GM21515 (cell line): Measurements from ENCODE around the gene NEK1.
A peak's percentile ranks its signal among the peaks of the same experiment; 100 is the strongest.

Experiments used
- ATAC-seq: cut with Tn5 transposase; IDR thresholded peaks from one replicate; pipeline ENCODE4 v1.9.1; 2021; ENCODE audit not compliant: unreplicated experiment

The NEK1 gene

DNA sequence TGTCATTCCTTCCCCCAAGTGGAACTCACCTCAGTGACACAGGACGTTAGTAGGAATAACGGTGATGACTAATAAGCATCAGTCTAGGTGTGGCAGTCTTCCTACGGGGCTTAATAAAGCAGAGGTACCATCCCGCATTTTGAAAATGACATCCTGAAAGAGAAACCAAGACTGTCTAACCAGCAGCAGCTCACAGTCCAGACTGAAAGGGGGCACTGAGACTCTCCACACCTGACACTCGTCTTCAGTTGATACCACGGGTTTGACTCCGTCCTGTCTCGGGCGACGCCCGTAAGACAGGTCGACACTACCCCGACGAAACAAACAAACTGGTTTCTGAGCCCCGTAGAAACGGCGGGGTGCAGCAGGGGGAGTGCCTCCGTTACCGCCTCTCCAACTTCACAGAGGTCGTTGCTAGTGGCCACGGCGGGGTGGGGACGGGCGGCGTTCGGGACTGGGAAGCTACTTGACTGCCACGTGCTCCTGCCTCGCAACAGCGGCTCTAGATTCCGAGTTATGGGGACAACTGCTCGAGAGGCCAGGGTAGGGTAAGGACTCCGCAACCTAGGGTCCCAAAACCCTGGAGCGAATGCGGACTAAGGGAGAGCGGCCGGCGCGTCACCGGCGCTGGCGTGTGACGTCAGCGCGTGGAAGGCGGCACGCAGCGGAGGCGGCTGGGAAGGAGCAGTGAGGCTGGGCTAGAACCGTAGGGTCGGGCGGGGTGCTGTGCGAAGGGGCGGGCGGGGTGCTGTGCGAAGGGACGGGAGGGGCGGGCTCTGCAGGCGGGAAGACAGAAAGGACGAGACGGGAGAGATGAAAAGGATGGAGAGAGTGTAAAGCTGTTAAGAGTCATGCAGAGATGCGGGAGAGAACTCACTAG lies at the start of gene NEK1:
Gene NEK1 (minus strand): TSS at position 593 of the 880 bp plus-strand sequence. CDS start 9,953 bp downstream, outside the sequence.
- ATAC-seq: peak; percentile 94

GRCh38 chr4:169661761-169662160 lies 49.4 kb upstream of the NEK1 start:
- ATAC-seq: no peak

- ATAC-seq: no peak
These were observed 48.5 kb upstream of the NEK1 start for GRCh38 chr4:169660929-169661328.

DNA sequence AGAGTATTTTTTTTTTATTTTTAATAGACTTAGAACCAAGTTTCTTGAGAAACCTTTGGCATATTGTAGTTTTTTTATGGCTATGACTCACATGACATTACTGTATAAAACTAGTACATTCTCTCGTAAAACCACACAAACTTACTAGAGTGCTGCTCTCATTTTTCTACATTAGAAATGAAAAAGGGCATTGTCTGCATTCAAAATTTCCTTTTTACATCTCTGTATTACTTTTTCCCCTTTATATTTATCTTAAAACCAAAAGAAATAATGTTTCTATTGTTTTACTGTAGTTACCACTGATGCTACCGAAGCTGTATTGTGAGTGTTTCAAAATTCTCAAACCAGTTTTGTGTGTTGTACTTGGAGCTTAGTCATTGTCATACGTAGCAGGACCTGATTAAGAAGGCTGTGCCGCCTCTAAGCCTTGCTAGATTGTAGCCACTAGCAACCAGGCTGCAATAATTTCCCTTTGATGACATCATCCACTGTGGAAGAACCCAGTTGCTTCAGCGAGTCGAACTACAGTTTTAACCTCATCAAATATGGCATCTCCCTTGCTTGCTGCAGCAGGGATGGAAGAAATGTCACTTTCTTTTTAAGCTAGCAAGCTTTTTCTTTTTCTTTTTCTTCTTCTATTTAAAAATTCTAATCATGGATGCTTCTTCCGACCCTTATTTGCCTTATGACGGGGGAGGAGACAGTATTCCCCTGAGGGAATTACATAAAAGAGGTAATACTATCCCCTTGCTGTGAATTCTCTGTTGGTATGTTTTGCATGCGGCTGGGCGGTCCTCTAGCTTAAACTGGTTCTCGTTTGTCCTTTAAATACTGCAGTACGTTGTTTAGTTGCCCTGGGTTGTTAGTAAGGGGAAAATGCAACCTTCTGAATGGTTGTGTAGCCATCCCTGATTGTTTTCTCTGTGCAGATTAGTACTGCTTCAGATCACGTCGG lies 47.6 kb upstream of the NEK1 start:
- peak; percentile 94 for ATAC-seq

DNA sequence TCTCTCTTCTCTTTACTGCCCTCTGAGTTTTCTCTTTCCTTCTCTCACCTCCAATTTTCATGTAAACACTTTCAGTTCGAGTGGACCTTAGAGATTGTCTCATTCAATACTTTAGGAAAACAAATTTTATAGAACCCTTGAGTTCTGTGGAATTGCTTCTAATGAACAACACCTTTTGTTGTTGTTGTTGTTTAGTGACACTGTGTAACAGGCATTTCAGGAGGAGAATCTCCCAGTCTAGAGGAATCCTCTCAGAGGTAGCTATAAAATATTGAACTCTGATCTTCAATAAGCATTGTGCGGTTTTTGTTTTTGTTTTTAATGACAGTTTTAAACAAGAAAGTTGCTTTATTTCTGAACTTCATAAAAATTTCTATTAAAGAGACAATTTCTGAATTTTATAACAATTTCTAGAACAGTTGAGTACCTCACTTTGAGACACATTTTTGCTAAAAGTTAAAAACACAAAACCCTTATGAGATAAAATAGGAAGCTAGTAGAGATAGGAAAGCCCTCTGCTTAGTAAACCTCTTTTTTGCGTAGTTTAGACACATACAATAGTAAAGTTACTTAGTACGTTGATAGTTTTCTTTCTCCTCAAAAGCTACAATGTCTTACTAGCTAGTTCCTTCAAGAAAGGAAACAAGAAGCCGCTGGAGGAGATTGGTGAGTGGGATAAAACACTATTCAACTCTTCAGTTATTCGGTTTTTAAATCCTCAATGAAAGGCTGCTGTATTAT lies 46.8 kb upstream of the NEK1 start:
- ATAC-seq: no peak

DNA sequence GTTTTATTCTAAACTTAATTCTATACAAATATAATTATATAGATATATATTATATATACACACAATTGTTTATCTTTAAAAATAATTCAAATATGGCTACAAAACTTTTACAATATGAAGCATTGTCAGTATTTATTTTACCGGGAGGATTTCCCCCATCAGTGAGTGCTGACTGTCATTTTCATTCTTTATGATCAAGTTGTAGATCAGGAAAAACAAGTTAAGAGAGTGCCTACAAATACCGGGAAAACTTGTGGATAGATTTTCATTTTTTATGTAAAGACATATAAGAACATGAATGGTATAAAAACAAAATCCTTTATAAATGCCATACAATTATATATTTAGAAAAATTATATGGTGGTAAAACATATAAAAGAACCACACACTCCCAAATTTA lies 45.8 kb upstream of the NEK1 start:
- ATAC-seq: no peak

DNA sequence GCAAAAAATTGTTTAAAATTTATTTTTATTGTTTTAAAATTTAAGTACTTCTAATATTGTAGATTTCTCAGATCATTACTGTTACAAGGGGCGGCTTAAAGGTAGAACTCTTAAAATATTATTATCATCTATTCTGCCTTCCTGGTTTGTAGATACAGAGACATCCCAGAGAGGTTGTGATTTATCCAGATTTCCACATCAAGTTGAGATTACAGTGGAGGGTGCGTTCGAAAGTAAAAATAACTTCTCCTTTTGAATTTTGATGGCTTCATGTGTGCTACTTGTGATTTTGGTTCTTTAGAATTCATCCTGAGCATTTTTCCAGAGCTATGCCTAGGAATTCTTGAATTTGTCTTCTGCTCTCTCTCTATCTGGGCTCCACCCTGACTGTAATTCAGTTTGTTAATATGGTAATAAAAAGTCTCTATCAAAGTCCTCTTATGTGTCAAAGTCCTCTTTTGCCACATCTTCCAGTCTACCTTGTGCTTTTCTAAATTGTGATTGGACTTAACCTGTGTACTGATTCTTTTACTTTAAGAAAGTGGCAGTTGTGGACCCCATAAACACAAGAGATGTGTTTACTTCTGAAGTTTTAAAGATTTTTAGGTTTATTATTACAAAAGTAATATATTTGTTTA lies 45.2 kb upstream of the NEK1 start:
- no peak for ATAC-seq

DNA sequence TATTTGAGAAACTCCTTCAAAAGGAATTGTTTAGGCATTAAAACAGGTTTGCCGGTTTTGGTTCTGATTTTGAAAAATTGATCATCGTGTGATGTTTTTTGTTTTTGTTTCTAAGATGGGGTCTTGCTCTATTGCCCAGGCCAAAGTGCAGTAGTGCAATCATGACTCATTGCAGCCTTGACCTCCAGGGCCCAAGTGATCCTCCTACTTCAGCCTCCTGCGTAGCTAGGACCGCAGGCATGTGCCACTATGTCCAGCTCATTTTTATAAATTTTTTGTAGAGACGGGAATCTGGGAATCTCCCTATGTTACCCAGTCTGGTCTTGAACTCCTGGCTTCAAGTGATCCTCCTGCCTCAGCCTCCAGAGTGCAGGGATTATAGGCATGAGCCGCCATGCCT lies 43.0 kb upstream of the NEK1 start:
- ATAC-seq: no peak

DNA sequence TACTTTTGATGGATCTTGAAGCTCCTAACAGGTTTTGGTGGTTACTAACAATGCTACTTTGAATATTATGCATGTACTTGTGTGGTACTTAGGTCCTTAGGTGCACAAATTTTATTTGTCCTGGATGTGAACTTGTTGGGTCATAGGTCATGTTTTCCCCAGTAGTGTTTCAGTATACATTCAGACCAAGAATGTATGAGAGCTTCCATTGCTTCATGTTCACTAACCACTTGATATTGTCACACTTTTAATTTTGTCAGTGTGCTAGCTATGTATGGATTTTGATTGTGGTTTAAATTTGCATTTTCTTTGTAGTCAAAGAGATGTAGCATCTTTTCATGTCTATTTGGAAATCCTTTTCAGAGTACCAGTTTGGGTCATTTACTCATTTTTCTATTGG lies 40.2 kb upstream of the NEK1 start:
- no peak for ATAC-seq

- no peak for ATAC-seq
These were observed 38.0 kb upstream of the NEK1 start for GRCh38 chr4:169650227-169650936.

DNA sequence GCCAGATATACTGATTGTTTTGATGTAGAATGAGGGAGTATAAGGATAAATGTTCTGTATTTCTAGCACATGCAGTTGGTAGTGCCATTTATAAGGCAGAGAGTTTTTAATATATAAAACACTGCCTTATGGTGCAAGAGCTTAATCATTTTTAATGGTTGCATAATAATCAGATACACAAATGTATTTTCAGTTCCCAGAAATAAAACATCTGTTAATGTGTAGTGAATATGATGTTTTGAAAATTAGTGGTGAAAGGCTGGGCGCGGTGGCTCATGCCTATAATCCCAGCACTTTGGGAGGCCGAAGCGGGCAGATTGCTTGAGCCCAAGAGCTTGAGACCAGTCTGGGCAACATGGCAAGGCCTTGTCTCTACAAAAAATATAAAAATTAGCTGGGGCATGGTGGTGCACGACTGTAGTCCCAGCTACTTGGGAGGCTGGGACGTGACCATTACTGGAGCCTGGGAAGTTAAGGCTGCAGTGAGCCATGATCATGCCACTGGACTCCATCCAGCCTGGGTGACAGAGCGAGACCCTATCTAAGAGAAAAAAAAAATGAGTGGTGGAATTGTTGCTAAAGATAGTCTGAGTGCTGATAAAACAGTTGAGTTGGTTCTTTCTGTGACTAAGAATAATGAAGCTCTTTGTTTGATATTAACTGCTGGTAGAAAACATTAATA lies 37.3 kb upstream of the NEK1 start:
- ATAC-seq: no peak

DNA sequence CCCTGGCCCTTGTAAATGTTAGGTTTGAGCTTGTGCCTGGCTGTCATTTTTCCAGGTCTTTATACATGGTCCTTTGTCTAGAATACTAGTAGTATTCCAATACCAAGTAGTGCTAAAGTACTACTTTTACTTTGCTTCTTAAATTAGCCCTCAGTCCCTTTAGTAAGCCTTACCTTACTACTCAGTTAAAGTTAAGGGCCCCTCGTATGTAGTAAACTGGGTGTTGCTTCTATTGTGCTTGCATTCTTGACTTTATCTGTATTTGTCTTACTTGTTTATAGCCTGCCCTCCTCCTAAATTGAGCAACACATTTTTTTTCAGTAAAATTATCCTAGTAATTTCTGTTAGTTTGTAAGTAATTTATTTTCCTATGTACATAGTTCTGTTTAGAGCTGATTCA lies 33.2 kb upstream of the NEK1 start:
- ATAC-seq: no peak

- no peak for ATAC-seq
These were observed 32.4 kb upstream of the NEK1 start for GRCh38 chr4:169644802-169645201.

DNA sequence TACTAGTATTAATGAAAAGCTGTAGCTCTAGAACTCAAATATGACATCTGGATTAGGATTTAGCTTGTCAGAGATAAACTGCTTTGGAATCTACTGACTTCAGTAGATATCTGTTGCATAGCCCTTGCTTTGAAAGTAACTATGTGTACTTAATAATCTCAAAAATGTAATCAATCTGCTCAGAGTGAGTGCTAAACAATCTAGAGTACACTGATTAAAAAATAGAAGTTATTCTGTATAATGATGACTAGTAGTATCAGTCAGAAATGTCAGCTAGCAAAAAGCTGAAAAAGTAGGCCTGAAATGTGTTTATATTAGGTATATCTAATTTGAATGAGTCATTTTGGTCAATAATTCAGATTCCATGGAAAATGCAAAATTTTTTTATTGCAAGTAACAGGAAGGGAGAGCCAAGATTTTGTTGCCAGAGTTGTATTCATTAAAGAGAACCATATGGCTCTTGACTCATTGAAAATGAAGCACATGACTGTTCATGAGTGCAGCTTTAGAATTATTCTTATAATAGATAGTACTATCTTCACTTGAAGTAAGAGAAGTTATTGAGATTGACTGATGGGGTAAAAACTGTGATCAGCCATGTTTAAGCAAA lies 28.0 kb upstream of the NEK1 start:
- no peak for ATAC-seq

DNA sequence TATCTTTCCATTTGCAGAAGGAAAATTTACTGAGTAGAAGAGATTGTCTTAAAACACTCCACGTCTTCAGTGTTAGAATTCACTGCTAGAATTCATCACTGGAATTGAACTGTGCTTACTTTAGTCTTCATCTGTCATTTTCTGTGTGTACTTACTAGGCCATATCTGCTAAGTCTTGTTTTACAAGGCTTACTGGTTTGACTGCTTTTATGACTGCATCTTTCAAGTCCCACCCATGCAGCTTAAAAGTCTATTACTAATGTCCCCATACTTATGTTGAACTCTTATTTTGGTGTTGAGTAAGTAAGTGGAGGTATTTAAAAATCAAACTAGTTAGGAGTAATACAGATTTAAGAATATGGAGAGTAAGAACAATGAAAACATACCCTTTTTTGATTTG lies 22.6 kb upstream of the NEK1 start:
- no peak for ATAC-seq

- ATAC-seq: no peak
These were observed 20.5 kb upstream of the NEK1 start for GRCh38 chr4:169632896-169633295.

DNA sequence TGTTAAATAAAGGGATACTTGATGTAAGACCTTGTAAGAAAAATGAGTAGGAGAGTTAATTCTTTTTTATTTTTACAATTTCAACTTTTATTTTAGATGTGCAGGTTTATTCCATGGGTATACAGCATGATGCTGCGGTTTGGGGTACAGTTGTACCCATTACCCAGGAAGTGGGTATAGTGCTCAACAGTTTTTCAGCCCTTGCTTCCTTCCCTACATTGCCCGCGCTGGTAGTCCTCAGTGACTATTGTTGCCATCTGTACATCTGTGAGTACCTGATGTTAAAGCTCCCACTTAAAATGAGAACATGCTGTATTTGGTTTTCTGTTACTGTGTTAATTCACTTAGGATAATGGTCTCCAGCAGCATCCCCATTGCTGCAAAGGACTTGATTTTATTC lies 17.7 kb upstream of the NEK1 start:
- ATAC-seq: no peak

GRCh38 chr4:169628579-169628978 lies 16.2 kb upstream of the NEK1 start:
- no peak for ATAC-seq

- ATAC-seq: no peak
These were observed 14.9 kb upstream of the NEK1 start for GRCh38 chr4:169627307-169627706.
